GM08714 (cell line): ENCODE results near the gene CLDN6.

ENCODE experiments used
- H3K4me3 ChIP-seq: fragments of 200-500 bp; sonication (Bioruptor generic); 2 replicates; pipeline ENCODE4 v1.5.1; 2014; ENCODE audit warnings: mild to moderate bottlenecking, low read length, inconsistent platforms
- ZNF274 ChIP-seq: IDR thresholded peaks from 2 replicates; pipeline ENCODE4 v1.6.1; 2012; ENCODE audit warnings: mild to moderate bottlenecking, low read depth, low read length

Gene CLDN6

DNA sequence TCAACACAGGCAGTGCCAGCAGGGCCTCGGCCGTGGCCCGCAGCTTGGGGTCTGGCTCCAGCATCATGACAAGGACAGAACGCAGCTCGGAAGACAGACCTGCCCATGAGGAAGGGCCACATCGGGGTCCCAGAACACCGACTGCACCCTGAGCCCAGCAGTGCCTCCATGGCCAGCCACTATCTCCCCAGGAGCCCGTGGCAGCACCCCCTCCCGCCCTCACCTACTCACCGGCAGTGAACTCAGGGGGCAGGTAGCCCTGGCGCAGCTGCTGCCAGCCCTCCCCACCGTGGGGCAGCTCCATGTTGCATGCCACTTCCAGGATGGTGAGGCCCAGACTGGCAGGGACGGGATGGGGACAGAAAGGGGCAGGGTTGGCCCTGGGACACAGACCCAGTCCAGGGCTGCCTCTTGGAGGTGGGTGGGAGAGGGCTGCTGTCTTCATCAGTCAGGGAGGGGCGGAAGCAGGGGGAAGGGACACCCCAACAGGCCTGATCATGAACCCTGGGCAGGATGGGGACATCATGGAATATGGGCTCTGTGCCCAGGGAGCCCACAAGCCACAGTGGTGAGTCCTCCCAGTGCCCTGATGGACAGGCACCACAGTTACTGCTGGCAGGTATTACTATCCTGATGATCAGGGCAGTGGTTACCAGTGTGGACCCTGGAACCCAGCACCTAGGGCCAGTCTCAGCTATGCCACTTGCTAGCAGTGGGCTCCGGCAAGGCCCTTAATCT, 43.5 kb downstream of the CLDN6 start:
- TF ChIP-seq ZNF274, result no peak
- no peak overlapping the region for H3K4me3 ChIP-seq

- TF ChIP-seq ZNF274, result no peak
- no peak overlapping the region for H3K4me3 ChIP-seq
These were observed 44.2 kb downstream of the CLDN6 start for GRCh38 chr16:2973605-2974318.

DNA sequence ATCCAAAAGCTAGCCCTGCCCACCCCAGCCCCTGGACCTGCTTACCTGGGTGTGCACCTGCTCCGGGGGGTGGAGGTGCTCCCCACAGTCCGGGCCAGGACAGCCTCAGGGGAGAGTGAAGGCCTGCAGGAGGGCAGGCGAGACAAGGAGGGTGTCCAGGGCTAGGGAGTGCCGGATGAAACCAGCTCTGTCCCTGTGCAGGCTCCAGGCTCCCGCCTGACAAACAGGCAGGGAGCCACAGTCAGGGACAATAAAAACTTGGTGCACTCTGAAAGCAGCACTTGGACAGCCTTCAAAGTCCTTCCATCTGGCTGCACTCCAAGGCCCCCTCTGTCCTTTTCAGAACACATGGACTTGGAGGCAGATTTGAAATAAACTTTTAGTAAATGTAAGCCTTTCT, 44.9 kb downstream of the CLDN6 start:
- TF ChIP-seq ZNF274, result no peak
- H3K4me3 ChIP-seq, result no peak overlapping the region

DNA sequence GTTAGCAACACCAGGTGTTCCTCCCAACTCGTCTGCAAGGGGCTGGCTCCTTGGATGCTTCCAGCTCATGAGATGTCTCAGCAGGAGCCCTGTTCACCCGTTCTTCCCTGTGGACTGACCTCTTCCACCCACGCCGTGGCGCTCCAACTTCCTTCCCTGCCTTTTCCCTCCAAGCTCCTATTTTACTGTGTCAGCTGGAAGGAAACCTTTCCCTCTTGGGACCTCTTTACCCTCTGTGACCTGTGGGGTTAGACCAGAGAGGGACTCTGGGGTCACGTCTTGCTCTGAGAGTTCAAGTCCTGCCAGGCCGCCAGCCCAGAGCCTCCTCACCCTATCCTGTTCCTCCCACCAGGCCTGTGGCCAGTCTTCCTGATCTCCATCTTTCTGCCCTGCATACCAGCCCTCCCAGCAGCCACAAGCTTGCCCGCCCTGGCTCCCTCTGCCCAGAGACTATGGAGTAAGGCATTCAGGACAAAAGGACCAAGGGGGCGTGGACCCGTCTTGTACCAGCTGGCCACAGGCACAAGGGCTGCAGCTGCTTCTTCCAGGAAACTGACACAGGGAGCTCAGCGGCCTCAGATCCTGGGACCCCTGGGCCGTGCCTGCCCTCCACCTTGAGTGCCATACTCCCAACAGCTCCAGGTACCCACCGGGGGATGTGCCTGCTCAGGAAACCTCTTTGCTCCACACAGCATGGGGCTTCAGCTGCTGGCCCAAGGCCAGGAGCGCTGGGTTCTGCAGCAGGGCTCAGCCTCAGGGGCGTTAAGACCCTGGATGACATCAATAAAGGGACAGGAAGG, 45.8 kb downstream of the CLDN6 start:
- no peak overlapping the region for H3K4me3 ChIP-seq
- no peak for TF ChIP-seq ZNF274

DNA sequence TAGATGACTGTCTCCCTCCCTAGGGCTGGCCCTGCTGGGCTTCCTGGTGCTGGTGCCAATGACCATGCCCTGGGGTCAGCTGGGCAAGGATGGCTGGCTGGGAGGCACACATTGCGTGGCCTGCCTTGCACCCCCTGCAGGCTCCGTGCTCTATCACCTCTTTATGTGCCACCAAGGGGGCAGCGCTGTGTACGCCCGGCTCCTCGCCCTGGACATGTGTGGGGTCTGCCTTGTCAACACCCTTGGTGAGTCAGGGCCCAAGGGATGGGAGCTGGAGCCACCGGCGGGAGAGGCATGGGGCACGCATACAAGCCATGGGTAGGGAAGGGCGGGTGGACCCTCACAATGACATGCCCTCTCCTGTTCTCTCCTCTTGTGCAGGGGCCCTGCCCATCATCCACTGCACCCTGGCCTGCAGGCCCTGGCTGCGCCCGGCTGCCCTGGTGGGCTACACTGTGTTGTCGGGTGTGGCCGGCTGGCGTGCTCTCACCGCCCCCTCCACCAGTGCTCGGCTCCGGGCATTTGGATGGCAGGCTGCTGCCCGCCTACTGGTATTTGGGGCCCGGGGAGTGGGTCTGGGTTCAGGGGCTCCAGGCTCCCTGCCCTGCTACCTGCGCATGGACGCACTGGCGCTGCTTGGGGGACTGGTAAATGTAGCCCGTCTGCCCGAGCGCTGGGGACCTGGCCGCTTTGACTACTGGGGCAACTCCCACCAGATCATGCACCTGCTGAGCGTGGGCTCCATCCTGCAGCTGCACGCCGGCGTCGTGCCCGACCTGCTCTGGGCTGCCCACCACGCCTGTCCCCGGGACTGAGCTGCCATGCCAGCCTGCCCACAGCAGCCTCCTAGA, 46.6 kb downstream of the CLDN6 start:
- no peak overlapping the region; the same call in 1 of the 2 replicates for H3K4me3 ChIP-seq
- TF ChIP-seq ZNF274, result no peak

DNA sequence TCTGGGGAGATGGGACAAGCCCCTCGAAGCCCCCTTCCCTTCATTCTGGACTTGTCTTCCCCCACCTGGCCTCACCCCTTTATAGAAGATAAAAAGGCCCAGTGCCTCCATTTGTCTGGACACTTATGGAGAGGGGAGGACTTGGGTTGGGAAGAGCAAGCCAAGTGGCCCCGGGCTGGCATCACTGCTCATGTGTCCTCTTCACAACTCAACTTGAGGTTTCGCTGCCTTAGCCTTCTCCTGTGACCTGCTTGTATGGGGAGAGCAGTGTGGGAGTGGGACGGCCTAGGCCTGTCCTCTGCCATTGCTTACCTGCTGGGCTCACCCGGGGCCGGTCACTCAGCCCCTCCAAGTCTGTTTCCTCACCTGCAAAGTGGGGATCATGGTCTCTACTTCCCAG, 47.4 kb downstream of the CLDN6 start:
- TF ChIP-seq ZNF274, result no peak

GRCh38 chr16:2969545-2970521, 48.1 kb downstream of the CLDN6 start:
- TF ChIP-seq ZNF274, result no peak
- peak overlapping the region; percentile 87 for H3K4me3 ChIP-seq

More for the DNA sequence above, 47.4 kb downstream of the CLDN6 start:
- H3K4me3 ChIP-seq, result peak overlapping the region; percentile 87; the same call in 1 of the 2 replicates

GRCh38 chr16:2968738-2969544, 49.0 kb downstream of the CLDN6 start, which contains the start of gene PAQR4:
PAQR4 (plus strand) TSS chr16:2969348; CDS start chr16:2969675, 327 bp downstream.
- peak within 1 kb of the TSS; percentile 87 for H3K4me3 ChIP-seq
- no peak for TF ChIP-seq ZNF274

- peak overlapping the region; percentile 23; the same call in 1 of the 2 replicates for H3K4me3 ChIP-seq
- no peak for TF ChIP-seq ZNF274
These were observed 49.6 kb downstream of the CLDN6 start for GRCh38 chr16:2968368-2968737.

- no peak overlapping the region for H3K4me3 ChIP-seq
- TF ChIP-seq ZNF274, result no peak
These were observed 50.2 kb downstream of the CLDN6 start for GRCh38 chr16:2967721-2968161.

DNA sequence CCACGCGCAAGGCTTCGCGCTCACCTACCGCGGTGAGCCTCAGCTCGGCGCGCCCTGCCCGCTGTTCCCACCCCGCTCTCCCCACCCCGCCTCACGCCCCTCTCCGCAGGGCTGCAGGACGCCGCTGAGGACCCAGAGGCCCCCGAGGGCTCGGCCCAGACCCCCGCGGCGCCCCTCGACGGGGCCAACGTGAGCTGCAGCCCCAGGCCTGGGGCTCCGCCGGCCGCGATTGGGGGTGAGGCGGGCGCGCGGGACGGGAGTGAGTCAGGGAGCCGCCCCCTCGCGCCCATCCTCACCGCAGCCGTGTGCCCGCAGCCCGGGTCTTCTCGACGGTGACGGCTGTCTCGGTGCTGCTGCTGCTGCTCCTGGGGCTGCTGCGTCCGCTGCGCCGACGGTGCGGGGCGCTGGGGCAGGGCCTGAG, 50.8 kb downstream of the CLDN6 start:
- no peak for TF ChIP-seq ZNF274
- no peak overlapping the region for H3K4me3 ChIP-seq

DNA sequence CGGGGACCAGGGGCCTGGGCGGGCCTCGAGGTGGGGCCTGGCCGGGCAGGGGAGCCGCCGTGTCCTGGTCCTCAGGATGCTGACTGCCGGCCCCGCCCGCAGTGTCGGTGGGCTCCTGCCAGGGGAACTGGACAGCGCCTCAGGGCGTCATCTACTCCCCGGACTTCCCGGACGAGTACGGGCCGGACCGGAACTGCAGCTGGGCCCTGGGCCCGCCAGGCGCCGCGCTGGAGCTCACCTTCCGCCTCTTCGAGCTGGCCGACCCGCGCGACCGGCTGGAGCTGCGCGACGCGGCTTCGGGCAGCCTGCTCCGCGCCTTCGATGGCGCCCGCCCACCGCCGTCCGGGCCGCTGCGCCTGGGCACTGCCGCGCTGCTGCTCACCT, 51.2 kb downstream of the CLDN6 start:
- H3K4me3 ChIP-seq, result no peak overlapping the region
- TF ChIP-seq ZNF274, result no peak
